Mesendoderm (in vitro differentiated cells): ENCODE results near the gene TMEM219.

ENCODE experiments used
- DNase-seq: peaks from one replicate; pipeline ENCODE4 v3.0.0; 2013
- H2AK5ac ChIP-seq: 2 replicates; pipeline ENCODE4 v1.6.1; 2013; ENCODE audit warnings: low read length, inconsistent platforms
- H2BK120ac ChIP-seq: 2 replicates; pipeline ENCODE4 v1.6.1; 2013; ENCODE audit warnings: low read depth, mild to moderate bottlenecking, low read length, moderate library complexity, mixed read lengths
- H2BK15ac ChIP-seq: replicated peaks from 2 replicates; pipeline ENCODE4 v1.6.1; 2013; ENCODE audit warnings: low read depth, mild to moderate bottlenecking, moderate library complexity
- H2BK5ac ChIP-seq: 2 replicates; pipeline ENCODE4 v1.6.1; 2013; ENCODE audit warnings: low read length, inconsistent platforms
- H3K18ac ChIP-seq: 2 replicates; pipeline ENCODE4 v1.6.1; 2013; ENCODE audit warnings: mild to moderate bottlenecking, low read length, mixed read lengths
- H3K23ac ChIP-seq: one replicate; pipeline ENCODE4 v1.6.1; 2013; ENCODE audit warnings: low read length
- H3K27ac ChIP-seq: 2 replicates; pipeline ENCODE4 v1.5.1; 2013; ENCODE audit warnings: low read depth, mild to moderate bottlenecking, inconsistent platforms, low read length, moderate library complexity
- H3K27me3 ChIP-seq: 2 replicates; pipeline ENCODE4 v1.6.1; 2013; ENCODE audit warnings: low read length, control low read depth, mild to moderate bottlenecking, inconsistent platforms; ENCODE audit not compliant: insufficient read depth, poor library complexity
- H3K36me3 ChIP-seq: 2 replicates; pipeline ENCODE4 v1.6.1; 2013; ENCODE audit warnings: low read length, inconsistent platforms; ENCODE audit not compliant: control insufficient read depth, insufficient read depth
- H3K4ac ChIP-seq: one replicate; pipeline ENCODE4 v1.6.1; 2013; ENCODE audit warnings: low read depth, mild to moderate bottlenecking, low read length, moderate library complexity
- H3K4me1 ChIP-seq: 2 replicates; pipeline ENCODE4 v1.6.1; 2013; ENCODE audit warnings: low read depth, low read length, inconsistent platforms; ENCODE audit not compliant: control insufficient read depth
- H3K4me2 ChIP-seq: 2 replicates; pipeline ENCODE4 v1.6.1; 2013; ENCODE audit warnings: low read length
- H3K4me3 ChIP-seq: 2 replicates; pipeline ENCODE4 v1.5.1; 2013; ENCODE audit warnings: mild to moderate bottlenecking, low read length
- H3K56ac ChIP-seq: one replicate; pipeline ENCODE4 v1.6.1; 2013; ENCODE audit warnings: low read length
- H3K79me1 ChIP-seq: 2 replicates; pipeline ENCODE4 v1.6.1; 2013; ENCODE audit warnings: low read length, inconsistent platforms
- H3K79me2 ChIP-seq: 2 replicates; pipeline ENCODE4 v1.6.1; 2013; ENCODE audit warnings: mild to moderate bottlenecking, low read length; ENCODE audit not compliant: control insufficient read depth, insufficient read depth
- H3K9ac ChIP-seq: 2 replicates; pipeline ENCODE4 v1.6.1; 2013; ENCODE audit warnings: low read length, inconsistent platforms
- H4K5ac ChIP-seq: one replicate; pipeline ENCODE4 v1.6.1; 2013; ENCODE audit warnings: low read length
- H4K8ac ChIP-seq: one replicate; pipeline ENCODE4 v1.6.1; 2013; ENCODE audit warnings: low read depth, mild to moderate bottlenecking, control low read depth, low read length, moderate library complexity
- WGBS: extraction: QIAGEN DNeasy Blood & Tissue Kit; methylation state at CpG from one replicate; pipeline ENCODE4 v1.1.7; 2013; ENCODE audit warnings: low lambda C conversion rate, missing lambda C conversion rate; ENCODE audit not compliant: insufficient coverage; ENCODE audit errors: extremely low coverage; 5-methylcytosine and 5-hydroxymethylcytosine counted together

TMEM219 gene

GRCh38 chr16:29985271-29985811 lies 23.5 kb downstream of the TMEM219 start:
- Histone ChIP-seq H3K4me2 (no peak overlapping the region), H4K5ac (no peak overlapping the region), H2BK15ac (no peak overlapping the region), H4K8ac (no peak overlapping the region), H3K56ac (no peak overlapping the region), H3K27ac (no peak overlapping the region), H2BK120ac (no peak overlapping the region), H3K4me1 (no peaks in the 10 kb centered on the region), H3K18ac (no peak overlapping the region), H2BK5ac (no peak overlapping the region), H3K23ac (no peak overlapping the region), H3K27me3 (no peaks in the 10 kb centered on the region), H3K4me3 (no peak overlapping the region), H3K79me1 (no peaks in the 10 kb centered on the region), H3K9ac (no peak overlapping the region), H2AK5ac (no peak overlapping the region), H3K79me2 (no peaks in the 10 kb centered on the region), H3K4ac (no peak overlapping the region), H3K36me3 (peaks cover 18% of the 10 kb centered on the region)
- no CpG with 5 or more reads among the region's 28 CpGs for WGBS
- no peak for DNase-seq

- Histone ChIP-seq H3K23ac (no peak overlapping the region), H3K27me3 (no peaks in the 10 kb centered on the region), H3K4me3 (no peak overlapping the region), H2AK5ac (no peak overlapping the region), H3K27ac (no peak overlapping the region), H3K79me2 (no peaks in the 10 kb centered on the region), H3K4ac (no peak overlapping the region), H3K79me1 (no peaks in the 10 kb centered on the region), H3K36me3 (peaks cover 20% of the 10 kb centered on the region), H3K9ac (no peak overlapping the region), H4K5ac (no peak overlapping the region), H4K8ac (no peak overlapping the region), H2BK5ac (no peak overlapping the region), H3K4me2 (no peak overlapping the region), H3K56ac (no peak overlapping the region), H3K18ac (no peak overlapping the region), H3K4me1 (no peaks in the 10 kb centered on the region), H2BK120ac (no peak overlapping the region), H2BK15ac (no peak overlapping the region)
- no peak for DNase-seq
- no CpG with 5 or more reads among the region's 20 CpGs for WGBS
Observed at GRCh38 chr16:29986231-29986630, 24.4 kb downstream of the TMEM219 start.

DNA sequence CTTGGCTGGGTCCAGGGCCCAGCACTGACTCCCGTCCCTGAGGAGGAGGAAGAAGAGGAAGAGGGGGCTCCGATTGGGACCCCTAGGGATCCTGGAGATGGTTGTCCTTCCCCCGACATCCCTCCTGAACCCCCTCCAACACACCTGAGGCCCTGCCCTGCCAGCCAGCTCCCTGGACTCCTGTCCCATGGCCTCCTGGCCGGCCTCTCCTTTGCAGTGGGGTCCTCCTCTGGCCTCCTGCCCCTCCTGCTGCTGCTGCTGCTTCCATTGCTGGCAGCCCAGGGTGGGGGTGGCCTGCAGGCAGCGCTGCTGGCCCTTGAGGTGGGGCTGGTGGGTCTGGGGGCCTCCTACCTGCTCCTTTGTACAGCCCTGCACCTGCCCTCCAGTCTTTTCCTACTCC lies 25.1 kb downstream of the TMEM219 start:
- Histone ChIP-seq H2BK120ac (no peak overlapping the region), H3K9ac (no peak overlapping the region), H4K5ac (no peak overlapping the region), H3K27ac (no peak overlapping the region), H3K56ac (no peak overlapping the region), H3K18ac (no peak overlapping the region), H2AK5ac (no peak overlapping the region), H3K4me1 (no peaks in the 10 kb centered on the region), H3K79me2 (no peaks in the 10 kb centered on the region), H3K36me3 (peaks cover 20% of the 10 kb centered on the region), H3K4me3 (no peak overlapping the region), H4K8ac (no peak overlapping the region), H3K4ac (no peak overlapping the region), H2BK5ac (no peak overlapping the region), H3K23ac (no peak overlapping the region), H3K27me3 (no peaks in the 10 kb centered on the region), H3K79me1 (no peaks in the 10 kb centered on the region), H2BK15ac (no peak overlapping the region), H3K4me2 (no peak overlapping the region)
- no CpG with 5 or more reads among the region's 5 CpGs for WGBS
- no peak for DNase-seq

- no peaks in the 10 kb centered on the region for H3K79me2 ChIP-seq
- no CpG with 5 or more reads among the region's 35 CpGs for WGBS
- no peak overlapping the region for H4K8ac ChIP-seq
- no peak overlapping the region for H3K4me2 ChIP-seq
- no peak overlapping the region for H2BK120ac ChIP-seq
- H3K18ac ChIP-seq, result no peak overlapping the region
- no peak for DNase-seq
- H3K36me3 ChIP-seq, result peaks cover 21% of the 10 kb centered on the region
- H3K27ac ChIP-seq, result no peak overlapping the region
- H2AK5ac ChIP-seq, result no peak overlapping the region
- H4K5ac ChIP-seq, result no peak overlapping the region
- no peaks in the 10 kb centered on the region for H3K4me1 ChIP-seq
- H3K4me3 ChIP-seq, result no peak overlapping the region
- no peak overlapping the region for H2BK5ac ChIP-seq
- no peaks in the 10 kb centered on the region for H3K79me1 ChIP-seq
- no peak overlapping the region for H3K9ac ChIP-seq
- H2BK15ac ChIP-seq, result no peak overlapping the region
- no peak overlapping the region for H3K56ac ChIP-seq
- no peak overlapping the region for H3K23ac ChIP-seq
- no peaks in the 10 kb centered on the region for H3K27me3 ChIP-seq
- no peak overlapping the region for H3K4ac ChIP-seq
Observed at GRCh38 chr16:29987371-29988085, 25.6 kb downstream of the TMEM219 start.

DNA sequence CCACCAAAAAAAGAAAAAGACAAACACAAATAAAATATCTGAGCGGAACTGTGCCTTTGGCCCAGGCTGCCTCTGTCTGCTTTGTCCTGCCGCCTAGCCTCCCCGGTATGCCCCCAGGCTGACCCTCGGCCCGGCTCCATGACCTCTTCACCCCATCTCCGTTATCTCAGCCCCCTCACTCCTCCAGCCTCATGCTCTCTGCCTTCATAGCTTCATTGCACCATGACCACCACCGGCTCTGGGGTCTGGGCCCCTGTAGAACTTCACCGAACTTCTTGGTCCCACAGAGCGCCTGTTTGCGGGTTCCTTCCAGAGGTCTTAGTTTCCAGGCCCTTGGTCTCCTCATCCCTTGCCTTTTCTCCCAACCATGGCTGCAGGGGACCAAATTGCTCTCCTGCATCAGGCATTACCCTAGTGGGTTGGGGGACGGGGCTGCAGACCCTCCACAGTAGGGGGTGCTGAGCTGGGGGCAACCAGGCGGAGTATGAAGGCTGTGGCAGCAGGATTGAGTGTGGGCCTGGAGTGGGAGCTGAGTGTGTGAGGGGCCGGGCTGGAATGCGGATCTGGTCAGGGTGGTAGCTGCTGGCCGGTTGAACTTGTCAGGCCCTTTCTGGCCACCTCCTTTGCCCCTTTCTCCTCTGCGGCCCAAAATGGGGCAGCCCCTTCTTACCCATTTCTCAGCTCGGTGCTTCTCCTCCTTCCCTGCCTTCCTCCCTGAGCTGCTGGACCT lies 26.6 kb downstream of the TMEM219 start:
- no peaks in the 10 kb centered on the region for H3K79me2 ChIP-seq
- no peaks in the 10 kb centered on the region for H3K4me1 ChIP-seq
- H3K18ac ChIP-seq, result no peak overlapping the region
- H4K5ac ChIP-seq, result no peak overlapping the region
- no peak overlapping the region for H2BK5ac ChIP-seq
- H2AK5ac ChIP-seq, result no peak overlapping the region
- no peak overlapping the region for H3K4me3 ChIP-seq
- no peaks in the 10 kb centered on the region for H3K79me1 ChIP-seq
- H4K8ac ChIP-seq, result no peak overlapping the region
- no peak overlapping the region for H3K9ac ChIP-seq
- H3K27ac ChIP-seq, result no peak overlapping the region
- no peak overlapping the region for H3K4ac ChIP-seq
- no peak overlapping the region for H2BK120ac ChIP-seq
- DNase-seq, result no peak
- WGBS, result no CpG with 5 or more reads among the region's 17 CpGs
- H3K36me3 ChIP-seq, result peaks cover 17% of the 10 kb centered on the region
- no peak overlapping the region for H3K4me2 ChIP-seq
- H3K23ac ChIP-seq, result no peak overlapping the region
- H3K27me3 ChIP-seq, result no peaks in the 10 kb centered on the region
- no peak overlapping the region for H2BK15ac ChIP-seq
- no peak overlapping the region for H3K56ac ChIP-seq
